ENCODE results near the gene ACD. TPM values are rescaled to one million over a fixed set of nuclear protein-coding genes. Genes with fewer than 3 reads are reported as not detected.

ACD gene
- total and polyA plus RNA-seq, 2 of the 4 experiments (the other 2 are of a cell fraction), result 15.6 to 31.1 TPM

- TF ChIP-seq MAFK (IDR thresholded peaks at IDR 0.05; ENCODE audit: low read depth, low read length), result no peak
- TF ChIP-seq MAZ (IDR thresholded peaks at IDR 0.05; ENCODE audit: borderline replicate concordance, low read depth, low read length), result no peak
Observed at GRCh38 chr16:67658849-67659674, 998 bp downstream of the ACD start (continued).

- Histone ChIP-seq H3K9me3 (ENCODE audit: control insufficient read depth, insufficient read depth, low read length) (no peaks in the 10 kb centered on the region), H2AK9ac (replicated peaks; ENCODE audit: low read depth, low read length, poor library complexity) (no peak overlapping the region), H2BK120ac (ENCODE audit: low read depth, low read length) (no peak overlapping the region), H3K36me3 (ENCODE audit: control insufficient read depth, insufficient read depth, low read length) (peaks cover 2% of the 10 kb centered on the region; the same call in 1 of the 2 replicates), H4K5ac (ENCODE audit: low read depth, low read length) (no peak overlapping the region), H2BK15ac (ENCODE audit: low read depth, low read length) (no peak overlapping the region), H3K79me1 (ENCODE audit: low read depth in 1 of 2, low read length in 2 of 2) (peaks cover 6 to 20% of the 10 kb centered on the region in 2 experiments; a peak in 3 of 4 replicates), H3K4ac (ENCODE audit: low read depth, low read length) (no peak overlapping the region), H3K56ac (ENCODE audit: extremely low read depth, insufficient read depth, low read length) (no peak overlapping the region), H3K18ac (ENCODE audit: low read depth, low read length) (no peak overlapping the region), H4K20me1 (ENCODE audit: insufficient read depth, low read length) (peaks cover 5% of the 10 kb centered on the region), H2AK5ac (ENCODE audit: low read depth, low read length) (no peak overlapping the region), H2BK20ac (ENCODE audit: low read depth, low read length) (no peak overlapping the region), H3K23ac (ENCODE audit: low read depth, low read length) (no peak overlapping the region), H3K9ac (ENCODE audit: low read depth, low read length) (no peak overlapping the region), H4K91ac (ENCODE audit: insufficient read depth, low read depth, low read length) (no peak overlapping the region), H3K4me1 (ENCODE audit: control insufficient read depth, insufficient read depth, low read length) (peaks cover 9% of the 10 kb centered on the region; the same call in 1 of the 2 replicates), H3K27ac (ENCODE audit: insufficient read depth, low read length) (no peak overlapping the region), H3K27me3 (ENCODE audit: control insufficient read depth, insufficient read depth, low read length) (no peaks in the 10 kb centered on the region), H3K4me3 (ENCODE audit: insufficient read depth, low read depth, low read length) (no peak overlapping the region), H4K8ac (ENCODE audit: low read depth in 2 of 2, low read length in 2 of 2) (no peak overlapping the region), H3K9me1 (ENCODE audit: insufficient read depth, low read length) (peaks cover 7% of the 10 kb centered on the region), H3K14ac (replicated peaks; ENCODE audit: low read depth, low read length) (no peak overlapping the region), H2BK5ac (ENCODE audit: low read depth, low read length, poor library complexity, severe bottlenecking) (no peak overlapping the region), H3K4me2 (ENCODE audit: low read depth, low read length) (no peak overlapping the region), H2AFZ (replicated peaks; ENCODE audit: low read length, poor library complexity) (no peak overlapping the region)
- WGBS, 2 experiments (ENCODE audit: extremely low coverage in 2 of 2, insufficient read length in 1 of 2), result 93% methylated on average over 6 of the region's 18 CpGs; no CpG with 5 or more reads in 1 of the 2 experiments
- no TSS peak for BruUV-seq (replicated peaks)
- dilution Hi-C loops (cut with HindIII; ENCODE audit: low sequenced_read_pairs, unreplicated experiment) (no loop called here), in situ Hi-C loops (cut with MboI; ENCODE audit: low sequenced_read_pairs) (no loop called here), intact Hi-C loops (cut with micrococcal nuclease) (no loop called here)
- POLR2A ChIA-PET (ENCODE audit: unreplicated experiment), result no interaction called here
- DNase-seq (no peak), ATAC-seq (ENCODE audit: low read depth) (no peak)
- CTCF ChIA-PET, result interaction anchor here (0.5 to 1.3 kb wide), 2 partner anchors 137 to 161 kb away, joined by 3 to 4 read pairs; no protein-coding TSS in a partner anchor
- TF ChIP-seq MAZ (IDR thresholded peaks at IDR 0.05; ENCODE audit: borderline replicate concordance, low read depth, low read length) (no peak), SMC3 (IDR thresholded peaks at IDR 0.05; ENCODE audit: low read depth, low read length) (no peak), MXI1 (IDR thresholded peaks at IDR 0.05; ENCODE audit: borderline replicate concordance, low read depth, low read length) (no peak), RAD21 (IDR thresholded peaks at IDR 0.05; ENCODE audit: low read length) (no peak), FOS (IDR thresholded peaks at IDR 0.05; ENCODE audit: low read depth, low read length) (no peak), CTCF (conservative IDR thresholded peaks at IDR 0.05; ENCODE audit: low read depth, low read length) (no peak), CHD1 (IDR thresholded peaks at IDR 0.05; ENCODE audit: low read depth, low read length) (no peak), RCOR1 (IDR thresholded peaks at IDR 0.05; ENCODE audit: insufficient replicate concordance, low read length) (no peak), BHLHE40 (IDR thresholded peaks at IDR 0.05; ENCODE audit: low read depth, low read length) (no peak), RFX5 (IDR thresholded peaks at IDR 0.05; ENCODE audit: low read depth, low read length) (no peak), NFE2L2 (IDR thresholded peaks at IDR 0.05; ENCODE audit: low read depth, low read length) (no peak)
Observed at GRCh38 chr16:67657751-67658518, 2.1 kb downstream of the ACD start.

All from IMR-90 (cell line).